KG1 (cell line): ENCODE data around the gene C1orf122.

Experiments used
- DNase-seq: peaks from one replicate; lab custom pipeline; 2025; lab: John Stamatoyannopoulos, UW

The C1orf122 gene

GRCh38 chr1:37845786-37846185 lies 38.2 kb downstream of the C1orf122 start:
- peak; percentile 19 for DNase-seq

- DNase-seq: no peak
Measured at GRCh38 chr1:37846647-37847339, 39.2 kb downstream of the C1orf122 start.

GRCh38 chr1:37849480-37849879 lies 41.9 kb downstream of the C1orf122 start:
- no peak for DNase-seq

- DNase-seq: no peak
Measured at GRCh38 chr1:37850352-37850955, 42.9 kb downstream of the C1orf122 start.

GRCh38 chr1:37851262-37851661 lies 43.7 kb downstream of the C1orf122 start:
- DNase-seq: no peak

GRCh38 chr1:37851782-37852210 lies 44.2 kb downstream of the C1orf122 start:
- DNase-seq: peak; percentile 6

- no peak for DNase-seq
Measured at GRCh38 chr1:37853157-37853556, 45.6 kb downstream of the C1orf122 start.

- no peak for DNase-seq
Measured at GRCh38 chr1:37854406-37854805, 46.8 kb downstream of the C1orf122 start.
